Memory B cell (primary cell): ENCODE measurements around the gene FOXI1.

ENCODE experiments used
- ATAC-seq: fragments of 150-1000 bp; cut with Tn5 transposase; 2 replicates; pipeline ENCODE4 v1.10.0; 2021; ENCODE audit warnings: low read depth, mild to moderate bottlenecking, moderate library complexity
- DNase-seq, 2 donors: peaks; one replicate each; pipeline ENCODE4 v3.0.0; 2022; ENCODE audit warnings: low spot score in 2 of 2
- H3K27ac Mint-ChIP-seq: one replicate; pipeline ENCODE4 v1.8.0; 2022; ENCODE audit warnings: mild to moderate bottlenecking, moderate library complexity, mixed read lengths
- H3K27me3 Mint-ChIP-seq: one replicate; pipeline ENCODE4 v1.8.0; 2022; ENCODE audit warnings: mixed read lengths
- H3K36me3 Mint-ChIP-seq: one replicate; pipeline ENCODE4 v1.8.0; 2022; ENCODE audit warnings: mild to moderate bottlenecking, mixed read lengths
- H3K4me1 Mint-ChIP-seq: one replicate; pipeline ENCODE4 v1.8.0; 2022; ENCODE audit warnings: mixed read lengths
- H3K4me3 Mint-ChIP-seq: one replicate; pipeline ENCODE4 v1.8.0; 2022; ENCODE audit warnings: mild to moderate bottlenecking, moderate library complexity, mixed read lengths
- H3K9me3 Mint-ChIP-seq: one replicate; pipeline ENCODE4 v1.8.0; 2022; ENCODE audit warnings: mixed read lengths

Gene FOXI1

DNA sequence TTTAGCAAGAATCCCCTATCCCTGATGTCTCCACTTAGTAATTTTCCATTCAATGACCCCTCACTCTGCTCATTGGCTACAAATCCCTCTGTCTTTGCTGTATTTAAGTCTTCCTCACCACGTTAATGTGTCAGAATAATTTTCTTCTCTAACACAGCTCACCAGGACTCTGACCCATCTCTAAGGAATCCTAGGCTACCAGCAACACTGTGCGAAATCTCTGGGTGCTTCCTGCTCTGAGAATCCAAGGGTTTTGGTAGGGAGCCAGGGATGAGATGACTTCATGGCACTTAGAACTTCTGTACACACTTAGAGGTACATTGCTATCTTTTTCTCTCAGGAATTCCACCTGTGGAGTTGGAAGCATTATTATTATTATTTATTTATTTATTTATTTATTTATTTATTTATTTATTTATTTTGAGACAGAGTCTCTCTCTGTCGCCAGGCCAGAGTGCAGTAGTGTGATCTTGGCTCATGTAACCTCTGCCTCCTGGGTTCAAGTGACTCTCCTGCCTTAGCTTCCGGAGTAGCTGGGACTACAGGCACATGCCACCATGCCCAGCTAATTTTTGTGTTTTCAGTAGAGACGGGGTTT lies 53.5 kb downstream of the FOXI1 start:
- no peaks in the 10 kb centered on the region for H3K27me3 Mint-ChIP-seq
- H3K27ac Mint-ChIP-seq: no peak overlapping the region
- no peaks in the 10 kb centered on the region for H3K9me3 Mint-ChIP-seq
- ATAC-seq (no peak), DNase-seq (no peak)
- no peaks in the 10 kb centered on the region for H3K36me3 Mint-ChIP-seq
- no peak overlapping the region for H3K4me3 Mint-ChIP-seq
- peaks cover 7% of the 10 kb centered on the region for H3K4me1 Mint-ChIP-seq
